Stimulated activated CD8-positive, alpha-beta memory T cell treated with anti-CD3 and anti-CD28 coated beads, Interleukin-7, amount 100 ng/mL, for 1 hour (primary cell): ENCODE measurements around the gene TMEM245.
"Not testable (repeated sequence)": the region's sequence is repeated elsewhere in the genome, so short reads cannot be mapped to it uniquely, and the experiment has no call there.

Experiments used
- DNase-seq, 2 donors: peaks; one replicate each; pipeline ENCODE4 v3.0.0-alpha.2; 2020; ENCODE audit warnings: low read depth in 2 of 2

The TMEM245 gene

DNA sequence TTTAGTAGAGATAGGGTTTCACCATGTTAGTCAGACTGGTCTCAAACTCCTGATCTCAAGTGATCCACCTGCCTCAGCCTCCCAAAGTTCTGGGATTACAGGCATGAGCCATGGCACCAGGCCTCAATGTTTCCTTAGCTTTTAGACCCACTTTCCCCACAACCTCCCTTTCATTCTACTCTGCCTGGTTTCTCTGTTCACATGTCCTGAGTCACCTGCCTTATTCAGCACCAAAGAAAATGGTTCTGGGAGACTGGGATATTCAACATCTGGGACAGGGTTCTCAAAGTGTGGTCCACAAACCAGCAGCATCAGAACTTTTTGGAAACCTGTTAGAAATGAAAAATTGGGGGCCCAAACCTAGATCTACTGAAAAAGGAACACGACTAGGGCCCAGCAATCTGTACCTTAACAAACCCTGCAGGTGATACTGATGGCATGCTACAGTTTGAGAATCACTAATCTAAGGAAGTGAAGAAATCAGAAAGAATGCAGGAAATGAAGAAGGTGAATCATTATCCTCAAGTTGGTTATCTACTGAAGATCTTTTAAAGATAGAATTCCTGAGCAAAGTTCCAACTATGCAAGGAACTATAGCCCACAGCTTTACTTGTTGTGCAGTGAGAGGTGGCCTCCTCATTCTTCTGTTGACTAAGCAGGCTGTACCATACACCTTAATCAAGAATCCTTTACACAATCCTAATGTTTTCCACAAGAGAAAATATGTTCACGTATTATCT is 54.6 kb downstream of the TMEM245 start:
- DNase-seq = no peak

DNA sequence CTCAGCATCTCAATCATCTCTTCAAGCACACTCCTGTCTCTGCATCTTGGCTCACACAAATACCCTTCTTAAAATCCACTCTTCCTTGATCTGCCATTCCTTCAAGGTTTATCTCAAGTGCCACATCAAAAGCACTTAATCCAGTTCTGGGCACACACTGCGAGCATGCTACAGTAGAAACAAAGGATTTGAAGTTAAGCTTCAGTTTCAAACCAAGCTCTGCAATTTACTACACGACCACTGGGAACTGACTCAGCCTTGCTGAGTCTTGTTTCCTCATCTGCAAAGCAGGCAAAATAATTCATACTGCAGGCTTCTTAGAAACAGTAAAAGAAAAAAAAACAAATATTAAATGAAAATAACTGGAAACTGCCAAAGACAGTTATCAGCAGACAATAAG is 56.0 kb downstream of the TMEM245 start:
- DNase-seq = no peak

DNA sequence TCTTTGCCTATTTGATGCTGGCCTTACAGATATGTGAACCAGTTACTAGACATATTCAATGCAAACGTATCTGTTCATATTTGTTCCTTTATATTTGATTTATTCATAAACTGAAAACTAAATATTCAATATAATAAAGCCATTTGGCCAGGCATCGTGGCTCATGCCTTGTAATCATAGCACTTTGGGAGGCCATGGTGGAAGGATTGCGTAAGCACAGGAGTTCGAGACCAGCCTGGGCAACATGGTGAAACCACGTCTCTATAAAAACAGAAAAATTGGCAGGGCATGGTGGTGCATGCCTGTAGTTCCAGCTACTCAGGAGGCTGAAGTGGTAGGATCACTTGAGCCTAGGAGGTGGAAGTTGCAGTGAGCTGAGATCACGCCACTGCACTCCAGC is 57.2 kb downstream of the TMEM245 start:
- DNase-seq = no peak

DNA sequence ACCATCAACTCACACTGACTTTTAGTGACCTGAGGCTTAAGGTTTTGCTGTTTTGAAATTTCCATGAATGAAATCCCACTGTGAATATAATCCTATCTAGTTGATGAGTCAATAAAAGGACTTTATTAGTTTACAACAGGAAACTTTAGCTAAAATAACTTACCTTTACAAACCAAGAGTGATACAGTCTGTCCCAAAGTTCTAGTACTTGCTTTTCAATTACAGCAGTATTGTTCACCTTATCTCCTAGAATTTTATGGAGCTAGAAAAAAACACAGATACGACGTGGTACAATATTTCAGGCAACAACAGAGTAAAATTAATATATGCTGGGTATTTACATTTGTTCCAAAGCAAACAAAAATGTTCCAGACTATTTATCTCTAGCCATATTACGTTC is 59.6 kb downstream of the TMEM245 start:
- no peak for DNase-seq

DNA sequence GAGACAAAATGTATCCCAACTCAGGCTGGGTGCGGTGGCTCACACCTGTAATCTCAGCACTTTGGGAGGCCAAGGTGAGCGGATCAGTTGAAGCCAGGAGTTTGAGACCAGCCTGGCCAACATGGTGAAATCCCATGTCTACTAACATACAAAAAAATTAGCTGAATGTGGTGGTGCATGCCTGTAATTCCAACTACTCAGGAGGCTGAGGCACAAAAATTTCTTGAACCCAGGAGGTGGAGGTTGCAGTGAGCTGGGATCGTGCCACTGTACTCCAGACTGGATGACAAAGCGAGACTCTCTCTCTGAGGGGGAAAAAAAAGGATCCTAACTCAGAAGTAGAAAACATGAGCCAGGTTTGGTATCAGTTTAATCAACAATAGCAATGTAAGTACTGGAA is 66.6 kb downstream of the TMEM245 start:
- DNase-seq = not testable (repeated sequence)

DNA sequence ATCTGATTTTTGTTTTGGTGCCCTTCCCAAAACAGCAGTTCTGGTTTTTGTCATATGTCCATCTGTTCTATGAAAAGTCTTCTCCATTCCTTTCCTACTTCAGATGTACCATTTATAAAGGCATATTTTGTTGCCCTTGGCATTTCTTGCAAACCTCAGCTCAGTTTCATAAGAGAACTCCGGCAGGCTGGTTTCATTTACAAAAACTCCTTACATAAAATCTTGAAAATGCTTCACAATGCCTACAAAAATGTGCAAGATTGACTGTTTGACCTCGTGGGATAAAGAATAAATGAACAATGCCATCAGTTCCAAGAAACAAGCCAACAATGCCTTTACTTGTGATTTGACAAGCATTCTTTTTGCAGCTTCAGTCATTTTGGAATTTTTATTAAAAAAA is 67.3 kb downstream of the TMEM245 start:
- DNase-seq = no peak

DNA sequence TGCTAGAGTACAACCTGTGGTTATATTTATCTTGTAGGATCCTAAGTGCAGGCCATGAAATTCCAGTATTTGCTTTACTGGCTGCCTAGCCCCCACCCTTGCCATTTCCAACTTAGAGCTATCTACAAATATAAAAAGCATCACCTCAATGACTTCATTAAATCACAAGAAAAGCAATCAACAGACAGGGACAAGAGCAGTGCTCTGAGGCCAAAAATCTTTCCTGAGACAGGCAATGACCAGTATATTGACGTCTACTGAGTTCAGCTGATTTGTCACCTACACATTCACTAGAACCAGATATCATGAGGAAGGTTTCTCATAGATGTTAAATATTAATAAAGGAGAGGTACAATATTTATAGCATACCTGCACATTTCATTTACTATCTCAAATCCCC is 68.0 kb downstream of the TMEM245 start:
- no peak for DNase-seq

DNA sequence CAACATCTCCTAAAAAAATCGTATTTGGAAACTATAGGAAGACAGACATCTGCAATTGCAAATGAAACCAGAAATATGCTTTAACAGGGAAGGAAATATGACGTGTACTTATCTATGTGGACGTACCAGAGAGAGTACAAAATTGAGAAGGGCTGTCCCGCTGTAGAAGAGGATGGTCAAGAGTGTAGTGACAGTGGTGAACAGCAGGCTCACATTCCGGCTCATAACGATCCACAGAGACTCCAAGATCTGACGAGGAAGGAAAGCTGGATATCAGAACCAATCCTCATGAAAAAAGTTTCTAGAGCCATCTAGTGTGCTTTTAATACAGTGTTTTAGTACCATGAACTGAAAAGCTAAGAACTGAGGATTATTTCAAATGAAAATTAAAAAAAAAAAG is 69.3 kb downstream of the TMEM245 start:
- DNase-seq = no peak

DNA sequence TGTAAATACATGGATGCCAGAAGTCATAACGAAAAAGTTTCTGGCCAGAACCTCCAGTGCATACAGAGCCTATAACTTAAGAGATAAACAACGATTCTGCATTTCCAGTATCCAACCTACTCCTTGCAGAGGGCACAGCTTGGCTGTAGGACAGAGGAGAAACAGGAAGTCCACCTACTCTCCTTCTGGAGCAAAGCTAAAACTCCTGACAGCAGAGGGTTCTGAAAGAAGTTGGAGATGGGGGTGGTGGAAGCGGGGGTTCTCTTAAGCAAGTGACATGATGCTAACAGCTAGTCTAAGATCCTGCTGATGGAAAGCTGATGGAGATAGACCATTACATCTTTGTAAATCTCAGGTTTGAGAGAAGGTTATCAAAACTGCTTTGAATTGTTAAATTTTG is 70.9 kb downstream of the TMEM245 start:
- DNase-seq = no peak

DNA sequence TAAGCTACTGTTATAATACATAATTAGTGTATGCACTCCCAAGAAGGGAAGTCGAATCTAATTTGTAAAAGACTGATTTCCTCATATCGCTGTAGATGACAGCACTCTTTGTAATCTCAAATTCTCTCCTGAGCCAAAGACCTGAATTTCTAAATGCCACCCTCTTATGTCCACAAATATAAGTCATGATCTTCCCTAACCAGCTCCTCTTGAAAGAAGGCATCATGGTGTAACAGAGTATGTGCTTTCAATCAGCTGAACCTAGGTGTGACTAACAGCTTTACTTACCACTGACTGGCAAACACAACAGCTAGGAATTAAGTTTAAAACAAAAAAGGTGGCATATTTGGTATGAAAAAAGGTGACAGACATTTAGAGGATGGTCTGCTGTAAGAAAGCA is 72.5 kb downstream of the TMEM245 start:
- DNase-seq = no peak

DNA sequence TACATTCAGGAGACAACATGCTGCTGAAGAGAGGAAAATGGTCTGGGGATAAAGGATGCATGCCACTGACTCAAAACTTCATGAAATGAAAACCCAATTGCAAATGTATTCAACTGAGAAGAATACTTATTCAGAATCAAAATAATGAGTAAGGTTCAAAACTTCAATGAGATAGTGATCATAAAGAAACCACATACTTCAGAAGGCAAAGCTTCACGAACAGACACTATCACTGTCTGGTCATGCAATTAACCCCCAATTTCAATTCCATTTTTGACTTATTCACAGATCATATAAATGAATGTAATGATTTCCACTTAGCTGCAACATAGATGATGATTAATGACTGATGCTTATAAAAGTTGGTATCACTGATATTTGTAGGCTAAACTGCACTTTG is 73.4 kb downstream of the TMEM245 start:
- DNase-seq = no peak

DNA sequence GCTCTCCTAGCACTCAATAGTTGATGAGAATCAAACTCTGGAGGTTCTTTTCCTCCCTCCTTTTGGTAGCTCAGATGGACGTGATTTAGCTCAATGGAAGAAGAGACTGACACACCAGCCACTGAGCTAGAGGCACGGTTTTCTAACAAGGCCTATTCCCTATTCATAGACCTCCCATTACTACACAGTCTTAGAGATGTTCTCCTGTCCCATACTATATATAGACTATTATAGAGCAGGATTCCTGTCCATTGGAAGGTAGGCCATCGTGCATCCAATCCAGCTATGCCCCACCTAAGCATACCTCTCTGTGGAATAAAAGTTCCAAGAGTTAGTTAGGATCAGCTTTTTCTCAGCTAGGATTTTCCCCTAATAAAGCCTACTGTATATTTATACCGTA is 76.2 kb downstream of the TMEM245 start:
- no peak for DNase-seq

DNA sequence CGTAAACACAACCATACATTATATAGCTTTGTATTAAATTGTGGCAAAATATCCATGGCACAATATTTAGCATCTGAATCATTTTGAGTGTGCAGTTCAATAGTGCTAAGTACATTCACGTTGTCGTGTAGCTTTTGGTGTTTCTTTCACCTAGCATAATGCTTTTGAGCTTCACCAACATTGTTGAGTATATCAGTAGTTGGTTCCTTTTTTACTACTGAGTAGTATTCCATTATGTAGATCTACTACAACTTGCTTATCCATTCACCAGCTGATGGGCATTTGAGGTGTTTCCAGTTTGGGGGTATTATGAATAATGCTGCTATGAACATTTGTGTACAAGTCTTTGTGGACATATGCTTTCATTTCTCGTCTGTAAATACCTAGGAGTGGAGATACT is 79.2 kb downstream of the TMEM245 start:
- DNase-seq = no peak

DNA sequence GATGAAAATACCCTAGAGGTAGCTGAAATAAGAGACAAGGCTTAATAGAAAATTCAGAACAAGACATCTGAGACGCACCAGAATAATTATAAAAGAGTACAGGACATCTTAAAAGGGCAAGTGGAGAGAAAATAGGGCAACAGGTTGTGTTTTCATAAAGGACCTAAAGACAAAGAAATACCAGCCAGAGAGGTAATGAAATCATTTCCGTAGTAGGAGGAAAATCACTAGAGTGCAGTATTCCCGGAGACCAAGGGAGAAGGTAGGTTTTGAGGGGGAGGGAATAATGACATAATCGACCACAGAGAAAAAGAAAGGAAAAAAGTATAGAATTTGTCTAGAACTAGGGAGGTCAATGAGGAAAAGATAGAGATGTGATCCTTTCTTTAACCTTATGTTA is 80.2 kb downstream of the TMEM245 start:
- DNase-seq = no peak

DNA sequence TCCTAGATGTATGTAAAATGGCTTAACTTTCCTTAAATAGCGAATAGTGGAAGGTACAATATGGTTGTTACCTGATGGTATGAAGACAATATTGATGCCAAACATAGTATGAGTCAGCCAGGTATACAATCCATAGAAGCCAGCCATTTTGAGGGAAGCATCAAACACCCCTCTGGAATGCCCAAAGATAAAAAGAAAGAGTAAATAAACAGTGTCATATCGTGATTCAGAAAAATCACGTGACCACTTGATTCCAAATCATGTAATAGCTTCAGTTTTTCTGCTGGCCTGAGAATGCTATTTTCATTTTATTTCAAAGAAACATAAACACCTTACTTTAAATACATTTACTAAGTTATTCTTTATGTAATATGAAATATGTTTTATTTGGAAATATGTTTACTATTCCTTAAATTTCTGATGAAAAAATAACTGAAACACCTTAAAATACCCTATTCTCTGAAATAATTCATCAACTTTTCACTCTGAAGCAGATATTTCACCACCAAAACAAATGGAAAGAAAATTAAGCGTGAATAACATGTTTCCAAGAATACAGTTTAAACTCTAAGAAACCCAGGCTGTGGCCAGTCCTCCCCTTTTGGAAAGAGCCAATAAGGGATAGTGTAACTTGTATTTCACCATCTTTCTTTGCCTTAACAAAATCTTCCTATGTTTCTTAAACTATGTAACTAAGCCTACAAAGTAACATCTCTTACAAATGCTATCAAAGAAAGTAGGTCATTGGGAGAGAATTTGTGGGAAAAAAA is 81.6 kb downstream of the TMEM245 start:
- no peak for DNase-seq

DNA sequence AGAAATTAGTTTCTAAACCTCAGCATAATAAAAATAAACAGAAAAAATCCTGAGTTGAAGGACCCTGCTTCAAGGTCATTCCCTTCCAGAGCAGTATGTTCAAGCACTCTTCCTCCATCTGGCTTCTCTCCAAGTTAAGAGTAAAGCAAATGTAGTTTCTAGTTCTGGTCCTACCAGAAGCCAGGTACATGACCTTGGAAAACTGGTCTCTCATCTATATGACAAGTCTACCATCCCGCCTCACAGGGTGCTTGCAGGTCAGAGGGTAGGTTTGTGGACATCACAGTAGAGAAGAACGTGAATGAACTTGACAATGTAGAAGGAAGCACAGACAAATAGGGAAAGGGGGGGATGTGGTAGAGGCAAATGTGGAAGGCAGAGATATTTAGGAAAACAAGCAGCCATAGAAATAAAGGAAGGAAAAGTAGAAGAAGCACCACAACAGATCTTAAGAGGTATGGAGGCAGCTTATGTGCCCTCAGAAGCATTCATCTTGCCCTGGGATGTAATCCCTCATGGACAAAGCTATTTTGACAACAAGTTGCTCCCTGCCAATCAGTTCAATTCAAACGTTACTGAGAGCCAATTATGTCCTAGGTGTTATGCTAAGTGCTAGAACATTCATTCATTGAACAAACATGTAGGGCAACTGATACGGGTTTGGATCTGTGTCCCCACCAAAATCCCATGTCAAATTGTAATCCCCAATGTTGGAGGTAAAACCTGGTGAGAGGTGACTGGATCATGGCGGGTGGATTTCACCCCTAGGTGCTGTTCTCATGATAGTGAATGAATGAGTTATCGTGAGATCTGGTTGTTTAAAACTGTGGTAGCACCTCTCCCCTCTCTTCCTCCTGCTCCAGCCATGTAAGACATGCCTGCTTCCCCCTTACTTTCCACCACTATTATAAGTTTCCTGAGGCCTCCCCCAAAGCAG is 82.7 kb downstream of the TMEM245 start:
- no peak for DNase-seq

DNA sequence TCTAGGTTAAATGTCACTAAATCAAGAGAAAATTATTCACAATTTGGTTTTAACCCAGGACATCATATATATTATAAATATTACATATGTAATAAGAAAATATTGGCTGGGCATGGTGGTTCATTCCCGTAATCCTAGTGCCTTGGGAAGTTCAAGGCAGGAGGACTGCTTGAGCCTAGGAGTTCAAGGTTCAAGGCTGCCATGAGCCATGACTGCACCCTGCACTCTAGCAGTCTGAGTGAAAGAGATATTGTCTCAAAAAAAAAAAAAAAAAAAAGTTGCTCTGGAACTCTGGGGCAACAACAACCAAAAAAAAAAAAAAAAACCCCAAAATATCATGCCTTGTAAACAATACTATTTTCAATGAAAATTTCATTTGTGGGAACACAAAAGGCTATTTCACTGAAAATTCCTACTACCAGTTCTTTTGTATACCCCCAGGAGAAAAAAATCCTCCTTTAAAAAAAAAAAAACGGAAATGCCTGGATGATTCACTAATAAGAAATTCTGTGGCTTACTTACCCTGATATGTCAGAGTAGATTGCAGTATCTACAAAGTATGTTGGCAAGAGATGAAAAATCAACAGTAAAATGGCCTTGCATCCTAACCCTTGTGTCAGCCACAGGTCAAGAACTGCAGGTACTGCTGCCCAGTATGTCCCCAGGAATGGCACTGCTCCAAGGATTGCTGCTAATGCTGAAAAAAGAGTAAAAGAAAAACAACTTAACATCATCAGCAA is 83.9 kb downstream of the TMEM245 start:
- no peak for DNase-seq

DNA sequence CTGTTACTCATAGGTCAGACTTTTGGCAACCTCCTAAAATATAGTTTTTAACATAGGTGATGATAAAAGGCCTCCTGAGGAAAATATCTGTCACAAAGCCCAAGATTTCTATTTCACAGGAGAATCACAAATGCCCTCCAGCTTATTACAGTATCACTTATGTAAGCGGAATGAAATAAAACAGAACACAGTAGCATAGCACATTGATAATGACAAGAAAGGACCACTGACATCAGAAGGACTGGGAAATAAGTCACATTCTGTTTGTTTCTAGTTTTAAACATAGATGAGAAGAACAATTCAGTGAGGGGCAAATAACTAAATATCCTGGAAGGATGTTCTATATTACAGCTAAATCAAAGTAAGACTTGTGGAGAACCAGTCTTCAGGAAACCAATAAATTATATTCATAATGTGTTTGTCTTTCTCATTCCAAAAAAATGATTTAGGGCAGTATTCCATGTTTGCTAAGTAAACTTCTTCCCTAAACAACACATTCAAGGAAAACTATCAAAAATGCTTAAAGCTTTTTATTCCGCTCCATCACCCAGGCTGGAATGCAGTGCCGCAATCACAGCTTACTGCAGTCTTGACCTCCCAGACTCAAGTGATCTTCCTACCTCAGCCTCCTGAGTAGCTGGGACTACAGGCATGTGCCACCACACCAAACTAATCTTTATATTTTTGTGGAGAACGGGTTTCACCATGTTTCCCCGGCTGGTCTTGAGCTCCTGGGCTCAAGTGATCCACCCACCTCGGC is 85.6 kb downstream of the TMEM245 start:
- DNase-seq = no peak

DNA sequence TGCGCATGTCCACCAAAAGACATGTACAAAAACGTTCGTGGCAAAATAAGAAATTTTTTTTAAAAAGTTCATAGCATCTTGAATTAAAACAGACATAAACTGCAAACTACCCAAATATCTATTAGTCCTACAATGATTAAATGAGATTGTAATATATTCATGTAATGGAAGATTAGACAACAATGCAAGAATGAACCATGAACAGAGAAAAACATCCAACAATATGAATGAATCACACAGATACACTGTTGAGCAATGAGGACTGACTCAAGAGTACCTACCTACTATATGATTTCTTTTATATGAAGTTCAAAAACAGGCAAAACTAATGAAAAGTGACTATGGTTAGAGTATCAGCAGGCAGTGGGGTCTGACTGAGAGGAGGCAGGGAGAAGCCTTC is 88.5 kb downstream of the TMEM245 start:
- no peak for DNase-seq

DNA sequence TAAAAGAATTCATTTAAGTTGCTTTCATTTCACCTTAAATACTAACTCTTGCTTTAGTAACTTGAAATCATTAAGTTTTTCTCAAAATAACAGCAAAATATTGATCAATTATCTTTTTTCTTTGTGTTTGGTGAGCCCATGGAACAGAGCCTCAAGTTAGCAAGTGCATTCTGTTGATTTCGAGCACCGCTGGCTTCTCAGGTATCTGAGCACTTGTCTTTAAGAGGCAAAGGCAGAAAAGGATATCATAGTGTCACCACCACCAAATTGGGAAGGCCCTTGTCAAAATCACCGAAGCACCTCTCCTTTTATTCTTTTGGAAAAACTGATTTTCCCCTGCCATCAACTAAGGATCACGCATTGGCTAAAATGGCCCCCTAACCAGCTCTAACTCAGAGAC is 89.3 kb downstream of the TMEM245 start:
- DNase-seq = no peak

DNA sequence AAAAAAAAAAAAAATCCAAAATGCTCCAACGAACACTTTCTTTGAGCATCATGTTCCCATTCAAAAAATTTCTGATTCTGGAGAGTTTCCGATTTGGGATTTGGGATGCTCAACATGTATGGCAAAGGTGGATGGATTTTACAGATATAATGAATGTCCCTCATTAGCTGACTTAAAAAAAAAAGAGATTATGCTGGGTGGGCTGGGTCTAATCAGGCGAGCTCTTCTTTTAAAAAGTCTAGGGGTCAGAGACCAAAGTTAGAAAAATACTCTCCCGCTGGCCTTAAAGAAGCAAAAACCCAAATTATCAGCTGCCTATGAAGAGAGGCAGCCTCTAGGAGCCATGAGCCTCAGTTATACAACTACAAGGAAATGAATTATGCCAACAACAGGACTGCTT is 91.3 kb downstream of the TMEM245 start:
- no peak for DNase-seq
